Measurements from ENCODE around the gene NID1. TPM values are rescaled to one million over a fixed set of nuclear protein-coding genes. Genes with fewer than 3 reads are reported as not detected.

Gene NID1
- total RNA-seq, 2 experiments from 2014 or later: not detected

GRCh38 chr1:236033336-236033735, 31.6 kb downstream of the NID1 start:
- Histone ChIP-seq H3K4me1 (ENCODE audit: insufficient read depth, low read length, poor library complexity, severe bottlenecking) (no peaks in the 10 kb centered on the region), H3K9me2 (ENCODE audit: insufficient read depth, low read length) (no peaks in the 10 kb centered on the region), H3K36me3 (ENCODE audit: insufficient read depth, low read length) (no peaks in the 10 kb centered on the region), H3K4me2 (ENCODE audit: low read length) (no peak overlapping the region), H3K27ac (ENCODE audit: low read depth, low read length, poor library complexity, severe bottlenecking) (no peak overlapping the region), H3K9me3 (ENCODE audit: low read length) (no peaks in the 10 kb centered on the region), H4K20me1 (ENCODE audit: insufficient read depth, low read length) (no peaks in the 10 kb centered on the region), H2AFZ (ENCODE audit: low read length) (no peak overlapping the region), H3K79me2 (ENCODE audit: insufficient read depth, low read depth, low read length) (no peaks in the 10 kb centered on the region), H3K4me3 (ENCODE audit: low read depth, low read length, poor library complexity, severe bottlenecking) (no peak overlapping the region)
- no peak for TF ChIP-seq EZH2phosphoT487 (IDR thresholded peaks at IDR 0.05; ENCODE audit: borderline replicate concordance, low read depth, low read length)
- TF ChIP-seq, protein P1, sequence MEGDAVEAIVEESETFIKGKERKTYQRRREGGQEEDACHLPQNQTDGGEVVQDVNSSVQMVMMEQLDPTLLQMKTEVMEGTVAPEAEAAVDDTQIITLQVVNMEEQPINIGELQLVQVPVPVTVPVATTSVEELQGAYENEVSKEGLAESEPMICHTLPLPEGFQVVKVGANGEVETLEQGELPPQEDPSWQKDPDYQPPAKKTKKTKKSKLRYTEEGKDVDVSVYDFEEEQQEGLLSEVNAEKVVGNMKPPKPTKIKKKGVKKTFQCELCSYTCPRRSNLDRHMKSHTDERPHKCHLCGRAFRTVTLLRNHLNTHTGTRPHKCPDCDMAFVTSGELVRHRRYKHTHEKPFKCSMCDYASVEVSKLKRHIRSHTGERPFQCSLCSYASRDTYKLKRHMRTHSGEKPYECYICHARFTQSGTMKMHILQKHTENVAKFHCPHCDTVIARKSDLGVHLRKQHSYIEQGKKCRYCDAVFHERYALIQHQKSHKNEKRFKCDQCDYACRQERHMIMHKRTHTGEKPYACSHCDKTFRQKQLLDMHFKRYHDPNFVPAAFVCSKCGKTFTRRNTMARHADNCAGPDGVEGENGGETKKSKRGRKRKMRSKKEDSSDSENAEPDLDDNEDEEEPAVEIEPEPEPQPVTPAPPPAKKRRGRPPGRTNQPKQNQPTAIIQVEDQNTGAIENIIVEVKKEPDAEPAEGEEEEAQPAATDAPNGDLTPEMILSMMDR (conservative IDR thresholded peaks at IDR 0.05; ENCODE audit: low read length): no peak
- intact Hi-C loops (cut with micrococcal nuclease; ENCODE audit: unreplicated experiment): no loop called here
- POLR2A ChIA-PET: no interaction called here
- CTCF ChIA-PET (ENCODE audit: unreplicated experiment): no interaction called here
- no peak for DNase-seq (ENCODE audit: low spot score)
- BruUV-seq (replicated peaks): no TSS peak

GRCh38 chr1:236030534-236030933, 34.4 kb downstream of the NID1 start:
- no peaks in the 10 kb centered on the region for H3K9me3 ChIP-seq (ENCODE audit: low read length)
- DNase-seq (ENCODE audit: low spot score): no peak
- no peaks in the 10 kb centered on the region for H3K36me3 ChIP-seq (ENCODE audit: insufficient read depth, low read length)
- no peaks in the 10 kb centered on the region for H4K20me1 ChIP-seq (ENCODE audit: insufficient read depth, low read length)
- no peaks in the 10 kb centered on the region for H3K9me2 ChIP-seq (ENCODE audit: insufficient read depth, low read length)
- no peak overlapping the region for H3K4me2 ChIP-seq (ENCODE audit: low read length)
- intact Hi-C loops (cut with micrococcal nuclease; ENCODE audit: unreplicated experiment): no loop called here
- H3K27ac ChIP-seq (ENCODE audit: low read depth, low read length, poor library complexity, severe bottlenecking): no peak overlapping the region
- no peaks in the 10 kb centered on the region for H3K4me1 ChIP-seq (ENCODE audit: insufficient read depth, low read length, poor library complexity, severe bottlenecking)
- H3K4me3 ChIP-seq (ENCODE audit: low read depth, low read length, poor library complexity, severe bottlenecking): no peak overlapping the region
- TF ChIP-seq EZH2phosphoT487 (IDR thresholded peaks at IDR 0.05; ENCODE audit: borderline replicate concordance, low read depth, low read length): no peak
- TF ChIP-seq, protein P1 (conservative IDR thresholded peaks at IDR 0.05; ENCODE audit: low read length): no peak
- BruUV-seq (replicated peaks): no TSS peak
- H3K79me2 ChIP-seq (ENCODE audit: insufficient read depth, low read depth, low read length): no peaks in the 10 kb centered on the region
- POLR2A ChIA-PET: interaction anchor here (0.7 kb wide), 1 partner anchor 33 kb away, joined by 4 read pairs; no protein-coding TSS in a partner anchor
- CTCF ChIA-PET (ENCODE audit: unreplicated experiment): no interaction called here
- no peak overlapping the region for H2AFZ ChIP-seq (ENCODE audit: low read length)

GRCh38 chr1:236029428-236029940, 35.4 kb downstream of the NID1 start:
- Histone ChIP-seq H3K4me1 (ENCODE audit: insufficient read depth, low read length, poor library complexity, severe bottlenecking) (no peaks in the 10 kb centered on the region), H3K27ac (ENCODE audit: low read depth, low read length, poor library complexity, severe bottlenecking) (no peak overlapping the region), H3K9me2 (ENCODE audit: insufficient read depth, low read length) (no peaks in the 10 kb centered on the region), H4K20me1 (ENCODE audit: insufficient read depth, low read length) (no peaks in the 10 kb centered on the region), H3K9me3 (ENCODE audit: low read length) (no peaks in the 10 kb centered on the region), H3K4me3 (ENCODE audit: low read depth, low read length, poor library complexity, severe bottlenecking) (no peak overlapping the region), H3K4me2 (ENCODE audit: low read length) (no peak overlapping the region), H2AFZ (ENCODE audit: low read length) (no peak overlapping the region), H3K79me2 (ENCODE audit: insufficient read depth, low read depth, low read length) (no peaks in the 10 kb centered on the region), H3K36me3 (ENCODE audit: insufficient read depth, low read length) (no peaks in the 10 kb centered on the region)
- intact Hi-C loops (cut with micrococcal nuclease; ENCODE audit: unreplicated experiment): no loop called here
- TF ChIP-seq EZH2phosphoT487 (IDR thresholded peaks at IDR 0.05; ENCODE audit: borderline replicate concordance, low read depth, low read length): no peak
- TF ChIP-seq, protein P1 (conservative IDR thresholded peaks at IDR 0.05; ENCODE audit: low read length): no peak
- ChIA-PET POLR2A (interaction anchor here (0.9 kb wide), 1 partner anchor 10 kb away, joined by 3 read pairs; no protein-coding TSS in a partner anchor), CTCF (ENCODE audit: unreplicated experiment) (interaction anchor here (0.6 kb wide), 1 partner anchor 1808 kb away, joined by 3 read pairs; no protein-coding TSS in a partner anchor)
- no peak for DNase-seq (ENCODE audit: low spot score)
- no TSS peak for BruUV-seq (replicated peaks)

Measured in OCI-LY7 (cell line).